GM12872 (cell line): ENCODE results near the gene SCAMP2.

ENCODE experiments used
- TF ChIP-seq, protein P1 (sequence below): IDR thresholded peaks from 3 replicates; pipeline ENCODE4 v1.5.1; 2011; ENCODE audit warnings: low read depth, mild to moderate bottlenecking, low read length, moderate library complexity; ENCODE audit not compliant: insufficient read depth

Gene SCAMP2

DNA sequence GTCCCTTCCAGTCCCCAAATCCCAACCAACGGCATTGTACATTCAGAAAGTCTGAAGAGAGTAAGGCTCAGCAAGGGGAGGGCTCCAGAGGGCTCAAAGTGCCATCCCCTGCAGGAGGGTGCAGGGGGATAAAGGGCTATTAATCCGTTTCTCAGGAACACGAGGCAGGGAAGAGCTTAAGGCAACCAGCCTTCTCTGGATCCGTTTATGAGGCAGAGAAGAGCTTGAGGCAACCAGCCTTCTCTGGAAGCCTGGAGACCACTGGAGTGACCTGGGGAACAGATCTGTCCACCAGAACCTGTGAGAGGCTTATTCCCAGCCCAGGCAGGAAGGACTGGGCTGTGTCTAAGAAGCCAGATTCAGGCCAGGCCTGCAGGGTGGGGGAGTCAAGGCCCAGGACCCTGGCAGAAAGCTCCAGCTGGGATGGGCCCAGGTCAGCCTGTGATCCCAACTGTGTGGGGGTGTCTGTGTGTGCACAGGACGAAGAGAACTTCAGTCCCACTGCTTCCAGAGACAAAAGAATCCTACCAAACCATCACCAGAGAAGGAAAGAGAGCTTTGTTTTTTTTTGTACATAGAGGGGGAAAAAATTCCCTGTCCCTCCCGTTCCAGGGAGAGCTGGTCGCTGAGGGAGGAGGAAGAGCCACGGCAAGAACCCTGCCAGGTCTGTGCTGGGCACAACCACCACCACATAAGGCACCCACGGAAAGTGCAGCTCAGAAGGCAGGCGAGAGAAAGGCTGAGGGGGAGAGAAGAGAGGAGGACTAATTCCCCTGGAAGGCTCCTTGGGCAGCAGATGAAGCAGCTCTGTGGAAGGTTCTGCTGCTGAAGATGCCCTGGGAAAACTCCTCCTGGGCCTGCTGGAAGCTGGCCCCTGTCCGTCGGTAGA, 28.6 kb downstream of the SCAMP2 start:
- TF ChIP-seq, protein P1, sequence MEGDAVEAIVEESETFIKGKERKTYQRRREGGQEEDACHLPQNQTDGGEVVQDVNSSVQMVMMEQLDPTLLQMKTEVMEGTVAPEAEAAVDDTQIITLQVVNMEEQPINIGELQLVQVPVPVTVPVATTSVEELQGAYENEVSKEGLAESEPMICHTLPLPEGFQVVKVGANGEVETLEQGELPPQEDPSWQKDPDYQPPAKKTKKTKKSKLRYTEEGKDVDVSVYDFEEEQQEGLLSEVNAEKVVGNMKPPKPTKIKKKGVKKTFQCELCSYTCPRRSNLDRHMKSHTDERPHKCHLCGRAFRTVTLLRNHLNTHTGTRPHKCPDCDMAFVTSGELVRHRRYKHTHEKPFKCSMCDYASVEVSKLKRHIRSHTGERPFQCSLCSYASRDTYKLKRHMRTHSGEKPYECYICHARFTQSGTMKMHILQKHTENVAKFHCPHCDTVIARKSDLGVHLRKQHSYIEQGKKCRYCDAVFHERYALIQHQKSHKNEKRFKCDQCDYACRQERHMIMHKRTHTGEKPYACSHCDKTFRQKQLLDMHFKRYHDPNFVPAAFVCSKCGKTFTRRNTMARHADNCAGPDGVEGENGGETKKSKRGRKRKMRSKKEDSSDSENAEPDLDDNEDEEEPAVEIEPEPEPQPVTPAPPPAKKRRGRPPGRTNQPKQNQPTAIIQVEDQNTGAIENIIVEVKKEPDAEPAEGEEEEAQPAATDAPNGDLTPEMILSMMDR: no peak

DNA sequence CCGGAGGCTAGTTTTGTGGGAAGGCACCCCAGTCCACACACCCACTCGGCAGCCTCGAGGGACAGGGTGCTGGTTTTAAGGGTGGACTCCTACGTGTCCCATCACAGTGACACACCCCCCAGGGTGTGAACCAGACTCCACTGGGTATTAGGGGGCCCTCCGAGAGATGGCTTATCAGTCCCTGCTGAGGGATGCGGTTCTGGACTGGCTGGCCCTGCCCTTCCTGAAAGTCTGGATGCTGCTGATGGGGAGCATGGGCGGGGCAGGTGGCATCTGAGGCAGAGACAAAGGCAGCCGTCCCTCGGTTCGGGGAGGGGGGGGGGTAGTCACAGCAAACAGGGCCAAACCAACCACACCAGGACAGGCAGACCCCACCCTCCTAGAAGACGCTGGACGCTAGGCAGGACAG, 29.3 kb downstream of the SCAMP2 start:
- TF ChIP-seq, protein P1: no peak

DNA sequence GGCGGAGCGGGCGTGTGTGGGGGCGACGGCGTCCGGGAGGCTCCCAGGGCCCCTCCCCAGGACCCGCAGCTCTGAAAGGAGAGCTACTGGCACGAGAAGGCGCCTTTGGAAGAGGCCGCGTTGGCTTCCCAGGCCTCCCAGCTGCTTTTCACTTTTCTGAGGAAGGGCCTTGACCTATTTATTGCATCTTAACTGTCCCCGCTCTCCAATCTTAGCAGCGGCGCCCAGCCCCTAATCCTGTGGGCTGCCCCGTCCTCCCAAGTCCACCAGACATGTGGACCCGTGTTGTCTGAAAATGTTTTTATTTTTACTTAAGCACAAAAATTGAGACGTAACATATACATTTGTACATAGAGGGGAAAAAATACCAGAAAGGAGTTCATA, 29.7 kb downstream of the SCAMP2 start:
- TF ChIP-seq, protein P1: no peak

DNA sequence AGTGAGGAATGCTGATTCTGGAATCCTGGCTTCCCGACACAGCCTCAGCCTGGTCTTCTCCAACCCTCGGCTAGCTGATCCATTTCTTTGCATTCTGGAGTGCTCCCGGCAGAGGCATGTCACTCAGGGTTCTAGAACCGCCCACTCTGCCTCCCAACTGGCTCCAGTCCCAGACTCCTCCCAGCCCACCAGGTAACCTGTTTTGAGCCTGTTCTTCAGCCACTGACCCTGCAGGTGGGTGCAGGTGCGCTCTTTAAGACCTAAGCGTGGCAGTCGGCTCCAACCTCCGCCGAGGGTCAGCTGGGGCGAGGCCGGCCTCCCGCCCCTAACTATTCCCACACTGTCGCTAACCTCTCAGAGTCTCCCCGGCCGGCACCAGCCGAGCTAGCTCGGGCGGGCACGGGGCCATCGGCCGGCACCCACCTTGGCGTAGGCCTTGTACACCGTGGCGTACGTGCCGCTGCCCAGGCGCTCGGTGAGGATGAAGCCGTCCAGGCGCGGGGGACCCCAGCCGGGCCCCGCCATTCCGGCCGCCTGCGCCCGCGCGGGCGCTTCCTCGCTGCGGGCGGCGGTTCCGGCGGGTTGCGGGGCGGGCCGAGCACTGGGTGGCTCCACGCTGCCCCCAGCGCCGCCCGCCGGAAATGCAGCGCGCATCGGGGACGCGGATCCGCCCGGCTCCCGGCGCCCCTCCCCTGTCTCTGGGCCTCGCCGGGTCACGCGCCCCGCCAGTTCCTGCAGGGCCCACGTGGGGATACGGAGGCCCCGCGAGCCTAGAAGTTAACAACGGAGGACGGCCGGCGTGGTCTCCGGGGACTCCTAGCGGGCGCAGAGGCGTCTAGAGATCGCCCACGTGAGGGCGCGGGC, 30.4 kb downstream of the SCAMP2 start, which contains the start of gene ULK3:
TSS of gene ULK3 (minus strand) at position 576 of the 864 bp plus-strand sequence. CDS start at position 525, 51 bp downstream.
- TF ChIP-seq, protein P1: peak; percentile 50

DNA sequence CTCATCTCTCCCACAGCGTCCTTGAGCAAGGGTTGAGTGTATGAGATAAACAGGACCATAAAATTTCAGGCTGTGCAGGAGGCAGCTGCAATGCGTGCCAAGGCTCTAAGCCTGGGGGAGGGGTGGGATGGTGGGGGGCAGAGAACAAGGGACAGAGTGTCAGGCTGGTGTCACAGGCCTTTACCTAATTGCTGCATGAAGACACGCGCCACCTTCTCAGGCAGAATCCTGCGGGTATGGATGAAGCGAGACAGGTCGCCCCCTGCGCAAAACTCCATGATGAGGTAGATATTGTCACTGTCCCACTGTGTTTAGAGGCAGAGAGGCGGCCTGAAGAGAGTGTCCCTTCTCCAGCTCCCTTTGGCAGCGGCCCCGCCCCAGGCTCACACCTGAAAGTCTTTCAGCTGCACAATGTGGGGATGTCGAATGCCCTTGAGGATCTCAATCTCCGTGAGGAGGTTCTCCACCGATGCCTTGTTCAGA, 31.2 kb downstream of the SCAMP2 start:
- TF ChIP-seq, protein P1: no peak

DNA sequence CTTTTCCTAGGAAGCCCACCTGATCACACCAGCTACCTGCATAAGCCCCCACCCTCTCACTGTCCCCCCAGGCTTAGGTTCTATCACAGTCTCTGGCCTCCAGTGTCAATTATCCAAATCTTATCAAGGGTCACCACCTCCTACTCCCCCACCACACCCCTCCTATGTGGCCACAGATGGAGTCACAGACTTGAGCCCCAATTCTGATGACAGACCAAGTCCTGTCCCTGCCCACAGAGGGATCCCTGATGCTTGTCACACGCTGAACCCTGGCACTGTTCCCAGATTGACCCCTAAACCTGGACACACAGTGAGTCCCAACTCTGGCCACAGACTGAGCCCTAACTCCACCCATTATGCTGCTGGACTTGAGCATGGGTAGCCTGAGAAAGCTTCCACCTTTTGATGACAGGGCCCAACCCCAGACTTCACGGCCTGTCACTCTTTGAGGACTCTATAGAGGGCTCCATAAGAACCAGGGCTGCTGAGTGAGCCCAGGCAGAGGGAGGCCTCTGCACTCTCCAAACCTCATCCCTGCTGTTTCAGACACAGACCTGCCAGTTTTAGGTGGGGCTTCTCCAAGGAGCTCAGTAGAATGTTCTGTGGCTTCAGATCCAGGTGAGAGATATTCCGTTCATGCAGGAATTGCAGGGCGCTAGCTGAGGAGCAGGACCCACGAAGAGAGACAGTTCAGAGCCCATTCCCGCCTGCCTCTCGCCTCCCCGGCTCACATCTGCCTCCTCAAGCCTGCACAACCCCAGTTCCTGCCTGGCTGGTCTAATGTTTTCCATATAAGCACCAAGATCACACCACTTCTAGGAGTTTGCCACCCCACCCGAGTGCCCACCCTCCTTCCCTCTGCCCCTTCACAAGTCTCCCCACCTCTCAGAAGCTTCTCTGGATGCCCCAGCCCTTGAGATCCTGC, 32.1 kb downstream of the SCAMP2 start:
- TF ChIP-seq, protein P1: no peak
